ENCODE measurements around the gene MR1. TPM values are rescaled to one million over a fixed set of nuclear protein-coding genes. Genes with fewer than 3 reads are reported as not detected.

MR1 gene
- total RNA-seq, 6 experiments from 2014 or later, result 5.6 to 11.6 (median 6.6) TPM

- 33% methylated on average over 11 of the region's 11 CpGs for WGBS (ENCODE audit: insufficient coverage, low coverage, low lambda C conversion rate, missing lambda C conversion rate)
- Histone ChIP-seq H3K9me3 (no peaks in the 10 kb centered on the region), H3K4me3 (no peak overlapping the region), H3K27me3 (no peaks in the 10 kb centered on the region), H3K4me1 (no peaks in the 10 kb centered on the region), H3K36me3 (no peaks in the 10 kb centered on the region), H3K27ac (no peak overlapping the region)
- ATAC-seq (no peak), DNase-seq (no peak)
- no peak for TF ChIP-seq POLR2A (IDR thresholded peaks at IDR 0.05)
- no peak for TF ChIP-seq CTCF (IDR thresholded peaks at IDR 0.05)
- intact Hi-C loops (cut with DNase I), result no loop called here
Measured at GRCh38 chr1:181099152-181100014, 65.6 kb downstream of the MR1 start.

GRCh38 chr1:181100015-181100905 is 66.5 kb downstream of the MR1 start:
- Histone ChIP-seq H3K27ac (no peak overlapping the region), H3K27me3 (no peaks in the 10 kb centered on the region), H3K9me3 (no peaks in the 10 kb centered on the region), H3K36me3 (no peaks in the 10 kb centered on the region), H3K4me3 (no peak overlapping the region), H3K4me1 (no peaks in the 10 kb centered on the region)
- no peak for DNase-seq
- no peak for TF ChIP-seq CTCF (IDR thresholded peaks at IDR 0.05)
- no peak for TF ChIP-seq POLR2A (IDR thresholded peaks at IDR 0.05)
- WGBS (ENCODE audit: insufficient coverage, low coverage, low lambda C conversion rate, missing lambda C conversion rate), result 41% methylated on average over 10 of the region's 10 CpGs
- no peak for ATAC-seq
- intact Hi-C loops (cut with DNase I), result no loop called here

- Histone ChIP-seq H3K27me3 (no peaks in the 10 kb centered on the region), H3K9me3 (no peaks in the 10 kb centered on the region), H3K27ac (no peak overlapping the region), H3K4me3 (no peak overlapping the region), H3K4me1 (peaks cover 0 to 4% (median 1%) of the 10 kb centered on the region in 4 donors), H3K36me3 (no peaks in the 10 kb centered on the region)
- TF ChIP-seq POLR2A (IDR thresholded peaks at IDR 0.05) (no peak), CTCF (IDR thresholded peaks at IDR 0.05) (no peak)
- intact Hi-C loops (cut with DNase I), result no loop called here
- WGBS (ENCODE audit: insufficient coverage, low coverage, low lambda C conversion rate, missing lambda C conversion rate), result 90% methylated on average over 4 of the region's 4 CpGs
- ATAC-seq (no peak), DNase-seq (no peak)
Measured at GRCh38 chr1:181100934-181101333, 67.2 kb downstream of the MR1 start.

- Histone ChIP-seq H3K27me3 (no peaks in the 10 kb centered on the region), H3K9me3 (no peaks in the 10 kb centered on the region), H3K4me3 (no peak overlapping the region), H3K36me3 (no peaks in the 10 kb centered on the region), H3K4me1 (peaks cover 0 to 4% (median 1%) of the 10 kb centered on the region in 4 donors), H3K27ac (no peak overlapping the region)
- DNase-seq, result no peak
- intact Hi-C loops (cut with DNase I), result no loop called here
- TF ChIP-seq POLR2A (IDR thresholded peaks at IDR 0.05), result no peak
- no peak for TF ChIP-seq CTCF (IDR thresholded peaks at IDR 0.05)
- WGBS (ENCODE audit: insufficient coverage, low coverage, low lambda C conversion rate, missing lambda C conversion rate), result 41% methylated on average over 5 of the region's 9 CpGs
- ATAC-seq, result no peak
Measured at GRCh38 chr1:181101581-181102226, 67.9 kb downstream of the MR1 start.
